Stomach (tissue), 9 donors: ENCODE data around the gene KRT80. TPM values are rescaled to one million over a fixed set of nuclear protein-coding genes. Genes with fewer than 3 reads are reported as not detected.

Experiments used
- DNase-seq, 2 donors: peaks; one replicate each; pipeline versions ENCODE4 v3.0.0 to v3.0.0-alpha.2; 2013 to 2019
- H3K27ac ChIP-seq, 5 donors: fragments of 200-600 bp in 4 of 5; sonication (generic) in 4 of 5; one replicate each; pipeline ENCODE4 v1.5.1; 2013 to 2019; ENCODE audit warnings: mild to moderate bottlenecking in 1 of 5, moderate library complexity in 1 of 5
- H3K27me3 ChIP-seq, 3 donors: fragments of 200-600 bp; sonication (generic); one replicate each; pipeline ENCODE4 v1.5.1; 2017 to 2019; ENCODE audit warnings: mixed run types in 1 of 3
- H3K36me3 ChIP-seq, 4 donors: fragments of 200-600 bp; sonication (generic); 1 replicate in 3 of 4; 2 replicates in 1 of 4; pipeline ENCODE4 v1.5.1; 2016 to 2019
- H3K4me1 ChIP-seq, 4 donors: fragments of 200-600 bp; sonication (generic); one replicate each; pipeline ENCODE4 v1.5.1; 2016 to 2019
- H3K4me3 ChIP-seq, 4 donors: fragments of 200-600 bp; sonication (generic) in 3 of 4; one replicate each; pipeline ENCODE4 v1.5.1; 2016 to 2019; ENCODE audit warnings: mild to moderate bottlenecking in 1 of 4
- H3K9me3 ChIP-seq, 4 donors: fragments of 200-600 bp; sonication (generic); one replicate each; pipeline ENCODE4 v1.5.1; 2016 to 2019
- EP300 ChIP-seq: sonication (generic); formaldehyde crosslinking; IDR thresholded peaks from one replicate; pipeline ENCODE4 v1.6.1; 2017; ENCODE audit warnings: antibody characterized with exemption
- POLR2A ChIP-seq, 4 donors: fragments of 450-650 bp; IDR thresholded peaks; one replicate each; pipeline ENCODE4 v1.6.1; 2016; ENCODE audit warnings: antibody characterized with exemption in 4 of 4, control low read depth in 2 of 4, mild to moderate bottlenecking in 1 of 4, moderate library complexity in 1 of 4
- POLR2AphosphoS5 ChIP-seq, 3 donors: sonication (generic); formaldehyde crosslinking; IDR thresholded peaks; one replicate each; pipeline ENCODE4 v1.6.1; 2016; ENCODE audit warnings: antibody characterized with exemption in 3 of 3
- WGBS, 5 donors: extraction: QIAGEN DNeasy Blood & Tissue Kit in 3 of 5; methylation state at CpG; one replicate each; pipeline versions ENCODE4 v1.1.5 to v1.1.7; 2013 to 2018; 5-methylcytosine and 5-hydroxymethylcytosine counted together
- intact Hi-C: fragments of 100-400 bp; cut with DNase I; formaldehyde crosslinking; loops from one replicate; pipeline ENCODE4 v1.15.1; 2023; ENCODE audit warnings: low total_unique reads
- polyA plus RNA-seq, 3 donors: library from polyadenylated mRNA; stranded (reverse); fragments of 200-250 nt; gene quantifications; one replicate each; pipeline ENCODE4 v1.2.3, GENCODE V29; 2013
- total RNA-seq, 5 donors: library from RNA; depleted of rRNA; stranded (reverse); fragments of >200 nt; gene quantifications; one replicate each; pipeline versions ENCODE4 v1.1.0 to v1.2.3, GENCODE V29; 2014 to 2016
- TF ChIP-seq, protein P1 (sequence below), 7 experiments: fragments of 450-650 bp in 4 of 7; fragments of 200-600 bp in 3 of 7; sonication (generic) in 3 of 7; IDR thresholded peaks; one replicate each; pipeline ENCODE4 v1.5.1; 2016 to 2019; ENCODE audit warnings: antibody characterized with exemption in 7 of 7, control low read depth in 2 of 7, mild to moderate bottlenecking in 1 of 7
- donor health status: healthy with polysubstance abuse.
- donor health status: Bipolar disorder and iron deficiency.
- donor health status: healthy.

The KRT80 gene
- total and polyA plus RNA-seq, 8 donors = 0.29 to 3.7 (median 0.45) TPM; not detected in 3

DNA sequence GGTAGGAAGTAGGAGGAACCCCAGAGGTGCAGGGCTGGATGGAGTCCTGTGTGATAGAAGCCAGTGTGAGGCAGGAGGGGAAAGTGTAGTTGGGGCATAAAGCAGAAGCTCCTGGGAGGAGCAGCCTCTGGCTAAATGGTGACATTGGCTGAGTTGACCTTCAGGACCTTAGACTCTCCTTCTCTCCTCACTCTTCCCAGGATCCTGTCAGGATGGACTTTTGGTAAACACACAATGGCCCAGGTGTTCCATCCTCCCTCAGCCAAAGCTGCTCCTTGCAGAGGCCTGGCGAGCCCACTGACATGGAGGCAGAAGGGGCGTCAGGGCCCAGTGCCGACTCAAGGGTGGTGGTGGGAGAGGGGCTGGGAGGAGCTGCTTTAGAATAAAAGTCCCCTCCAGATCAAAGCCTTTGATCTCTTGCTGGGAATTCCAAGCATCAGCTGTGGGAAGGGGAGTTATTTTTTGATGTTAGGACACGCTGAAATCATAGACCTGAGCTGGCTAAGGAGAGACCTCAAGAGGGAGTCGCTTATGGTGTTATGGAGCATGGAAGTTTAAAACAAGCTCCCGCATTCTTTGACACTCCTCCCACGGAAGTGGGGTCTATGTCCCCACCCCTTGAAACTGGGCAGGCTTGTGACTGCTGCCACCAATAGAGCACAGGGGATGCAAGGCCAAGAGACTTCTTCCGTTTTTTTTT is 68.2 kb downstream of the KRT80 start:
- Histone ChIP-seq H3K9me3 (no peaks in the 10 kb centered on the region), H3K4me1 (peaks cover 13 to 47% (median 32%) of the 10 kb centered on the region in 4 donors), H3K36me3 (no peaks in the 10 kb centered on the region), H3K27ac (no peak overlapping the region), H3K27me3 (peaks cover 0 to 43% (median 0%) of the 10 kb centered on the region in 3 donors), H3K4me3 (no peak overlapping the region)
- 70 to 82% (median 79%) methylated on average over 6 to 8 of the region's 8 CpGs for WGBS, 5 donors
- DNase-seq = no peak
- TF ChIP-seq POLR2AphosphoS5 (IDR thresholded peaks at IDR 0.05) = no peak
- TF ChIP-seq POLR2A (IDR thresholded peaks at IDR 0.05) = no peak
- no peak for TF ChIP-seq EP300
- TF ChIP-seq, protein P1, sequence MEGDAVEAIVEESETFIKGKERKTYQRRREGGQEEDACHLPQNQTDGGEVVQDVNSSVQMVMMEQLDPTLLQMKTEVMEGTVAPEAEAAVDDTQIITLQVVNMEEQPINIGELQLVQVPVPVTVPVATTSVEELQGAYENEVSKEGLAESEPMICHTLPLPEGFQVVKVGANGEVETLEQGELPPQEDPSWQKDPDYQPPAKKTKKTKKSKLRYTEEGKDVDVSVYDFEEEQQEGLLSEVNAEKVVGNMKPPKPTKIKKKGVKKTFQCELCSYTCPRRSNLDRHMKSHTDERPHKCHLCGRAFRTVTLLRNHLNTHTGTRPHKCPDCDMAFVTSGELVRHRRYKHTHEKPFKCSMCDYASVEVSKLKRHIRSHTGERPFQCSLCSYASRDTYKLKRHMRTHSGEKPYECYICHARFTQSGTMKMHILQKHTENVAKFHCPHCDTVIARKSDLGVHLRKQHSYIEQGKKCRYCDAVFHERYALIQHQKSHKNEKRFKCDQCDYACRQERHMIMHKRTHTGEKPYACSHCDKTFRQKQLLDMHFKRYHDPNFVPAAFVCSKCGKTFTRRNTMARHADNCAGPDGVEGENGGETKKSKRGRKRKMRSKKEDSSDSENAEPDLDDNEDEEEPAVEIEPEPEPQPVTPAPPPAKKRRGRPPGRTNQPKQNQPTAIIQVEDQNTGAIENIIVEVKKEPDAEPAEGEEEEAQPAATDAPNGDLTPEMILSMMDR (IDR thresholded peaks at IDR 0.05) = no peak
- intact Hi-C loops = loop anchor here (5.0 kb wide), 1 partner anchor 96 kb away; no protein-coding TSS in a partner anchor

DNA sequence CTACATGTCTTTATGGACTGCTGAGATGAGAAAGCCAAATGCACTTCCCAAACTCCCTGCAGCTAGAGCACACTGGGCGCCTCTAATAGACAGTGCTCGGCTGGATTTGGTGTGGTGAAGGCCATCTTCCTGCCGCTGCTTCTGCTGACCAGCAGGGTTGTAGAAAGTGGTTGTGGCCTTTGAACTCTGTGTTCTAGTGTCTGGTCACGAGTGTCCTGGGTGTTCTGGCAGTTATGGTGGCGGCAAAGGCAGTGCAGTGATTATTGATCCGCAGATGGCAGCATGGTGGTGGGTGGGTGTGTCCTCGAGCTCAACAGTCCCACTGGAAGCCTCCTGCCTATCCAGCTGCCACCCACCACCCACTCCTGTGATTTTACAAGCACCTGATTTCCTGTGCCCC is 68.9 kb downstream of the KRT80 start:
- H3K4me3 ChIP-seq = no peak overlapping the region
- no peak for DNase-seq
- no peaks in the 10 kb centered on the region for H3K9me3 ChIP-seq
- H3K27me3 ChIP-seq = peaks cover 0 to 44% (median 0%) of the 10 kb centered on the region in 3 donors
- H3K36me3 ChIP-seq = no peaks in the 10 kb centered on the region
- 79 to 89% (median 87%) methylated on average over 7 of the region's 7 CpGs for WGBS, 5 donors
- H3K4me1 ChIP-seq = peaks cover 18 to 53% (median 35%) of the 10 kb centered on the region in 4 donors
- intact Hi-C loops = loop anchor here (5.0 kb wide), 1 partner anchor 96 kb away; no protein-coding TSS in a partner anchor
- H3K27ac ChIP-seq = no peak overlapping the region
- TF ChIP-seq EP300 (no peak), POLR2AphosphoS5 (IDR thresholded peaks at IDR 0.05) (no peak), POLR2A (IDR thresholded peaks at IDR 0.05) (no peak)
- TF ChIP-seq, protein P1 (IDR thresholded peaks at IDR 0.05) = no peak

DNA sequence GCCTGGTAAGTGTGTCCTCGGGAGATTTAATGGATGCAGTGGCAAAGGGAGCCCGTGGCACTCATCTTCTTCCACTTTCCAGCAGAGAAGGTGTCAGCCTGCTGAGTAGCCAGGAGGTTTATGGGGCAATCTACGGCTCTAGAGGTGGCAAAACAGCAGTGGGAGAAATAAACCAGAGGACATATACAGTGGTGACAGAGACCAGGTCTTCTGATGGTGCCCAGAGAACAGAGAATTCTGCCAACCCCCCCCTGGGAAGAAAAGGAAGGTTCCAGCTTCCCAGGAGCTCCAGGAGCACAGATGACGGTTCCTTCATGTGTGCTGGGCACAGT is 69.3 kb downstream of the KRT80 start:
- H3K27ac ChIP-seq = no peak overlapping the region
- no peak for DNase-seq
- TF ChIP-seq POLR2AphosphoS5 (IDR thresholded peaks at IDR 0.05) = no peak
- TF ChIP-seq EP300 = no peak
- TF ChIP-seq POLR2A (IDR thresholded peaks at IDR 0.05) = no peak
- TF ChIP-seq, protein P1 (IDR thresholded peaks at IDR 0.05) = no peak
- peaks cover 18 to 53% (median 35%) of the 10 kb centered on the region in 4 donors for H3K4me1 ChIP-seq
- no peaks in the 10 kb centered on the region for H3K36me3 ChIP-seq
- no peak overlapping the region for H3K4me3 ChIP-seq
- peaks cover 0 to 44% (median 0%) of the 10 kb centered on the region in 3 donors for H3K27me3 ChIP-seq
- 69 to 86% (median 77%) methylated on average over 4 of the region's 4 CpGs for WGBS, 5 donors
- intact Hi-C loops = loop anchor here (5.0 kb wide), 1 partner anchor 95 kb away; no protein-coding TSS in a partner anchor
- no peaks in the 10 kb centered on the region for H3K9me3 ChIP-seq

DNA sequence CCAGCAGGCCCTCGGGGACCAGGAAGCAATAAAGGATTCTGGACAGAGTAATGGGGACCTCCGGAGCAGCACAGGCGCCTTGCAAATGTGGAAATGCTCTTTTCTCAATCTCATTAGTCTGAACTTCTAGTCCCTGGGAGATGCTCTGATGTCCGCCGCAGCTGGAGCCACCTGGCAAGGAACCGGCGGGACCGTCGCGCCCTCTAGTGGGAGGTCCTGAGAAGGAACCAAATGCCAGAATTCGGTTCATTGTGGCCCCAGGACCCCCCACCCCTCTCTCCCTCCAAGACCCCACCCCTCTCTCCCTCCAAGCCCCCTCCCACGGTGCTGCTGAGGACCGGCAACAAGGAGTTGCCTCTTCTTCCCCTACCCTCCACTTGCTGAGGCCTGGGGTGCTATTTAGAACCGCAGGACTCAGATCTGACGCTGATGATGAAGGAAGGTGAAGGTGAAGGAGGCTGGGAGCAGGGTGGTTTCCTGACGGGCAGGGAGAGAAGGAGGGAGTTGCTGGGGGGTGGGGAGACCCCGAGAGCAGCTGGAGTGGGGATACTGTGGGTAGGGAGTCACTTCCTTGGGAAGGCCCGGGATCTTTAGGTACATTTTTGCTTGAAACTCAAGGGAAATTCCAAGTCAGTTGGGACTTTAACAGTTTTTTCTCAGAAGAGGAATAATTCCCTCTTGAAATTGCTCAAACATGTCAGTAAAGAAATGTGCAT is 69.8 kb downstream of the KRT80 start:
- H3K4me3 ChIP-seq = no peak overlapping the region
- H3K9me3 ChIP-seq = no peaks in the 10 kb centered on the region
- H3K27me3 ChIP-seq = peaks cover 0 to 44% (median 0%) of the 10 kb centered on the region in 3 donors
- 13 to 20% (median 15%) methylated on average over 18 of the region's 18 CpGs for WGBS, 5 donors
- no peak for TF ChIP-seq EP300
- TF ChIP-seq, protein P1 (IDR thresholded peaks at IDR 0.05) = peak in 5 of 7 experiments; percentile 21 to 77 (median 58)
- no peak for TF ChIP-seq POLR2A (IDR thresholded peaks at IDR 0.05)
- H3K4me1 ChIP-seq = peaks cover 19 to 53% (median 33%) of the 10 kb centered on the region in 4 donors
- peak overlapping the region in 1 of 5 donors; percentile 36 for H3K27ac ChIP-seq
- H3K36me3 ChIP-seq = no peaks in the 10 kb centered on the region
- intact Hi-C loops = loop anchor here (5.0 kb wide), 1 partner anchor 95 kb away; no protein-coding TSS in a partner anchor
- DNase-seq = peak; percentile 78 to 87
